HG03575 (cell line): ENCODE measurements around the gene NUCB1.

Experiments
- ATAC-seq: cut with Tn5 transposase; IDR thresholded peaks from one replicate; pipeline ENCODE4 v1.9.1; 2021; ENCODE audit not compliant: unreplicated experiment, insufficient number of reproducible peaks, low FRiP score; ENCODE audit errors: extremely low read depth

The NUCB1 gene

GRCh38 chr19:48969276-48970138, 69.4 kb downstream of the NUCB1 start:
- ATAC-seq, result no peak

- ATAC-seq, result no peak
These were observed 70.1 kb downstream of the NUCB1 start for GRCh38 chr19:48970139-48970766.

GRCh38 chr19:48970923-48971395, 70.8 kb downstream of the NUCB1 start:
- ATAC-seq, result no peak
